GM19324 (cell line): ENCODE measurements around the gene RBM8A.
"Not testable (repeated sequence)": the region's sequence is repeated elsewhere in the genome, so short reads cannot be mapped to it uniquely, and the experiment has no call there.

Experiments used
- ATAC-seq: cut with Tn5 transposase; IDR thresholded peaks from one replicate; pipeline ENCODE4 v1.9.1; 2021; ENCODE audit warnings: mild to moderate bottlenecking, moderate library complexity; ENCODE audit not compliant: unreplicated experiment, low FRiP score

The RBM8A gene

GRCh38 chr1:145956781-145957442 lies 29.6 kb upstream of the RBM8A start:
- ATAC-seq: no peak

- ATAC-seq: no peak
Measured at GRCh38 chr1:145956361-145956760, 29.1 kb upstream of the RBM8A start.

- ATAC-seq: no peak
Measured at GRCh38 chr1:145955436-145955835, 28.2 kb upstream of the RBM8A start.

- ATAC-seq: no peak
Measured at GRCh38 chr1:145953861-145954260, 26.6 kb upstream of the RBM8A start.

GRCh38 chr1:145952903-145953302 lies 25.6 kb upstream of the RBM8A start:
- ATAC-seq: no peak

- ATAC-seq: no peak
Measured at GRCh38 chr1:145951526-145951925, 24.2 kb upstream of the RBM8A start.

- ATAC-seq: no peak
Measured at GRCh38 chr1:145949219-145949618, 21.9 kb upstream of the RBM8A start.

- ATAC-seq: no peak
Measured at GRCh38 chr1:145947551-145947950, 20.3 kb upstream of the RBM8A start.

- no peak for ATAC-seq
Measured at GRCh38 chr1:145946477-145946986, 19.2 kb upstream of the RBM8A start.

- no peak for ATAC-seq
Measured at GRCh38 chr1:145944532-145944931, 17.2 kb upstream of the RBM8A start.

GRCh38 chr1:145942871-145943270 lies 15.6 kb upstream of the RBM8A start:
- ATAC-seq: no peak

- no peak for ATAC-seq
Measured at GRCh38 chr1:145942405-145942804, 15.1 kb upstream of the RBM8A start.

- ATAC-seq: no peak
Measured at GRCh38 chr1:145937436-145937835, 10.2 kb upstream of the RBM8A start.

- ATAC-seq: no peak
Measured at GRCh38 chr1:145936247-145936646, 9.0 kb upstream of the RBM8A start.

GRCh38 chr1:145935708-145936107 lies 8.4 kb upstream of the RBM8A start:
- ATAC-seq: no peak

- ATAC-seq: not testable (repeated sequence)
Measured at GRCh38 chr1:145932522-145933009, 5.3 kb upstream of the RBM8A start.

GRCh38 chr1:145927916-145928643 lies 796 bp upstream of the RBM8A start:
- ATAC-seq: no peak

- ATAC-seq: peak; percentile 2
Measured at GRCh38 chr1:145926686-145927062, 610 bp downstream of the RBM8A start.

- ATAC-seq: no peak
Measured at GRCh38 chr1:145922266-145922665, 5.0 kb downstream of the RBM8A start.

- ATAC-seq: not testable (repeated sequence)
Measured at GRCh38 chr1:145920297-145920696, 7.0 kb downstream of the RBM8A start.

- ATAC-seq: no peak
Measured at GRCh38 chr1:145918992-145919939, 8.0 kb downstream of the RBM8A start.
